ENCODE measurements around the gene PLEKHM3.

DNA sequence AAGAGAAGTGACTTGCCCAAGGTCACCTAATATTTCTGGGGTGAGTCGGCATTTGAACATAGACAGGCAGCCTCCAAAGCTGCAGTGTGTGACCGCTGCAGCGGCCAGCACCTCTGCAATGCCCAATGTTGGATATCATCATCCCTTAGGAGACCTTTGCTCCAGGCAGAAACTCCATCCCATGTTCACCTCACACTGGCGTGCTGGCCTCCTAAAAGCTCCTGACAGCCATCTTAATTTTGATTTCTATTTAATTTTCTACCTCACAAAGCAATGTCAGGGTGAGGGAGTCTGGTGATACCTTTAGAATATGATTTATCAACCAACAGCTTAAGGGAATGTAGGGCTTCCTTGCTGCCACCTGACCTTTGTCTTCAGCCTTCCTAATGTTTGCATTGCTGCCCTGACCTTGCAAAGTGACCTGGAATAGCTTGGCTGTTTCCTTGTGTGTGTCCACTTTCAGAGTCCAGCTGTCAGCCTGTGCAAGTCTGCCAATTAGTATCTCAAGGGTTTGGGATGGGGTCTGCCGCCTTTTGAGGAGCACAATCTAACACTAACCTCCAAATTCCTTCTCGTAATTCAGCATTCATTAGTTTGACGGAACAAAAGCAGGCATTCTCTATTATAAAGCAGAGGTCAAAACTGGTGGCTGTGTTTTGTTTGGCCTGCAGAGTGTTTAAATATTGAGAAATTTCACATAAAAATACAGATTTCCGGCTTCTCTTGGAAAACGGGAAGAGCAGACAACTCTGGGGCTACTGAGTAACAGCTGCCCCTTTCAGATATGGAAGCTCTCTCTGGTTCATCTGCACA lies 127.6 kb downstream of the PLEKHM3 start:
- TF ChIP-seq, protein P1, sequence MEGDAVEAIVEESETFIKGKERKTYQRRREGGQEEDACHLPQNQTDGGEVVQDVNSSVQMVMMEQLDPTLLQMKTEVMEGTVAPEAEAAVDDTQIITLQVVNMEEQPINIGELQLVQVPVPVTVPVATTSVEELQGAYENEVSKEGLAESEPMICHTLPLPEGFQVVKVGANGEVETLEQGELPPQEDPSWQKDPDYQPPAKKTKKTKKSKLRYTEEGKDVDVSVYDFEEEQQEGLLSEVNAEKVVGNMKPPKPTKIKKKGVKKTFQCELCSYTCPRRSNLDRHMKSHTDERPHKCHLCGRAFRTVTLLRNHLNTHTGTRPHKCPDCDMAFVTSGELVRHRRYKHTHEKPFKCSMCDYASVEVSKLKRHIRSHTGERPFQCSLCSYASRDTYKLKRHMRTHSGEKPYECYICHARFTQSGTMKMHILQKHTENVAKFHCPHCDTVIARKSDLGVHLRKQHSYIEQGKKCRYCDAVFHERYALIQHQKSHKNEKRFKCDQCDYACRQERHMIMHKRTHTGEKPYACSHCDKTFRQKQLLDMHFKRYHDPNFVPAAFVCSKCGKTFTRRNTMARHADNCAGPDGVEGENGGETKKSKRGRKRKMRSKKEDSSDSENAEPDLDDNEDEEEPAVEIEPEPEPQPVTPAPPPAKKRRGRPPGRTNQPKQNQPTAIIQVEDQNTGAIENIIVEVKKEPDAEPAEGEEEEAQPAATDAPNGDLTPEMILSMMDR (IDR thresholded peaks at IDR 0.05; ENCODE audit: low read depth, low read length) = no peak
- no peak for TF ChIP-seq EZH2phosphoT487 (IDR thresholded peaks at IDR 0.05; ENCODE audit: low read depth)

All from OCI-LY3 (cell line).